MM.1S (cell line): ENCODE data around the gene LPCAT1.

Experiments
- EZH2 ChIP-seq: fragments of 300-600 bp; sonication (generic); optimal IDR thresholded peaks from 2 replicates; pipeline ENCODE3; 2017; ENCODE audit warnings: low read depth, mild to moderate bottlenecking, antibody characterized with exemption, low read length, mixed read lengths
- EZH2phosphoT487 ChIP-seq: fragments of 300-600 bp; sonication (generic); IDR thresholded peaks from 2 replicates; pipeline ENCODE4 v1.6.1; 2018; ENCODE audit warnings: antibody characterized with exemption, low read length
- TF ChIP-seq, protein P1 (sequence below): fragments of 300-600 bp; sonication (generic); IDR thresholded peaks from 2 replicates; pipeline ENCODE4 v1.5.1; 2016; ENCODE audit warnings: antibody characterized with exemption, low read length, mixed read lengths

GRCh38 chr5:1423901-1424603 lies 99.7 kb downstream of the LPCAT1 start:
- TF ChIP-seq, protein P1, sequence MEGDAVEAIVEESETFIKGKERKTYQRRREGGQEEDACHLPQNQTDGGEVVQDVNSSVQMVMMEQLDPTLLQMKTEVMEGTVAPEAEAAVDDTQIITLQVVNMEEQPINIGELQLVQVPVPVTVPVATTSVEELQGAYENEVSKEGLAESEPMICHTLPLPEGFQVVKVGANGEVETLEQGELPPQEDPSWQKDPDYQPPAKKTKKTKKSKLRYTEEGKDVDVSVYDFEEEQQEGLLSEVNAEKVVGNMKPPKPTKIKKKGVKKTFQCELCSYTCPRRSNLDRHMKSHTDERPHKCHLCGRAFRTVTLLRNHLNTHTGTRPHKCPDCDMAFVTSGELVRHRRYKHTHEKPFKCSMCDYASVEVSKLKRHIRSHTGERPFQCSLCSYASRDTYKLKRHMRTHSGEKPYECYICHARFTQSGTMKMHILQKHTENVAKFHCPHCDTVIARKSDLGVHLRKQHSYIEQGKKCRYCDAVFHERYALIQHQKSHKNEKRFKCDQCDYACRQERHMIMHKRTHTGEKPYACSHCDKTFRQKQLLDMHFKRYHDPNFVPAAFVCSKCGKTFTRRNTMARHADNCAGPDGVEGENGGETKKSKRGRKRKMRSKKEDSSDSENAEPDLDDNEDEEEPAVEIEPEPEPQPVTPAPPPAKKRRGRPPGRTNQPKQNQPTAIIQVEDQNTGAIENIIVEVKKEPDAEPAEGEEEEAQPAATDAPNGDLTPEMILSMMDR: no peak
- no peak for TF ChIP-seq EZH2phosphoT487
- no peak for TF ChIP-seq EZH2
